Upper lobe of right lung (tissue), 1 donor: ENCODE measurements around the gene CADPS. TPM values are rescaled to one million over a fixed set of nuclear protein-coding genes. Genes with fewer than 3 reads are reported as not detected.

Experiments used
- ATAC-seq: fragments of 200-7000 bp; cut with Tn5 transposase; one replicate; pipeline ENCODE4 v1.9.1; 2020; ENCODE audit warnings: mild to moderate bottlenecking, moderate library complexity
- DNase-seq: peaks from one replicate; pipeline ENCODE4 v3.0.0-alpha.2; 2020
- H3K27ac ChIP-seq: fragments of 200-600 bp; one replicate; pipeline ENCODE4 v1.8.0; 2022
- H3K27me3 ChIP-seq: fragments of 200-600 bp; one replicate; pipeline ENCODE4 v1.8.0; 2022; ENCODE audit warnings: mild to moderate bottlenecking
- H3K36me3 ChIP-seq: fragments of 200-600 bp; one replicate; pipeline ENCODE4 v1.8.0; 2022
- H3K4me1 ChIP-seq: fragments of 200-600 bp; one replicate; pipeline ENCODE4 v1.8.0; 2022
- H3K4me3 ChIP-seq: fragments of 200-600 bp; one replicate; pipeline ENCODE4 v1.8.0; 2022; ENCODE audit warnings: mild to moderate bottlenecking
- H3K9me3 ChIP-seq: fragments of 200-600 bp; one replicate; pipeline ENCODE4 v1.8.0; 2022
- CTCF ChIP-seq: fragments of 200-600 bp; IDR thresholded peaks from one replicate; pipeline ENCODE4 v1.8.0; 2022; ENCODE audit warnings: antibody characterized with exemption
- intact Hi-C: fragments of 100-400 bp; cut with DNase I; formaldehyde crosslinking; loops from one replicate; pipeline ENCODE4 v1.11.0; 2022
- total RNA-seq: library from RNA; stranded (reverse); fragmentation: NEBNext Ultra II Directional; extraction: Animal tissue kit (Norgen Biotek cat#: 25700); gene quantifications from one replicate; pipeline ENCODE4 v1.2.1, GENCODE V29; 2021
- donor health status: DM: no; HTN: yes; CAD: no; lungs with severe emphysema.

CADPS gene
- total RNA-seq, 1 donor from 2014 or later = 1.1 TPM

DNA sequence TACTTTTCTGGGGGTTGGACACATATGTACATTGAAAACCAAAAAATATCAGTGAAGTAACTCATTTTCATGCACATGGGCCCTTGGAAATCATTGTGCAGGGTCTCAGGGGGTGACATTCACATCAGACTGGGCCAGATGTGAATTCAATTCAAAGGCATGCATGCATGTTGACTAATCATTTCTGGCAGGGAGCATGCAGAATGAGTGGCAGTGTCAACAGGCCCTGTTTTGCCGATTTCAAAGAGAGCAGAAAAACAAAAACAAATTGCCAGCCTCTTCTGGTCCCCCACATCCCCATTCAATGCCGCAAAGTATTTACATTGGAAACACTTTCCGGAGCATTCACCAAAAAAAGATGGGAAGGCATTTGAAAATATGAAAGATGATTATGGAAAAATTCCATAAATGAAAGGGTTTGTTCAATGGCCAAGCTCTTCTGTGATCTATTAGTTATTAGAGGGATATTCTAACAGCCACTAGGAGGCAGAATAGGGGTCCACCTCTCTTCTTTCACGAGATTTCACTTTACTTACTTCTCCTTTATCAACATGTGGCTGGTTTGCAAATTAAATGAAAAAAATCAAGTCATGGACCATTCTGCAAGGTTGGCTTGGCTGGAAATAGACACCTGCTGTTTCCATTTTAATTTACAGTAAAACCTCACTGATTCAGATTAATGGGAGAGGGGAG is 382.0 kb downstream of the CADPS start:
- DNase-seq (no peak), ATAC-seq (no peak)
- intact Hi-C loops = no loop called here
- H3K4me1 ChIP-seq = no peaks in the 10 kb centered on the region
- no peak overlapping the region for H3K4me3 ChIP-seq
- TF ChIP-seq CTCF = no peak
- no peak overlapping the region for H3K27ac ChIP-seq
- H3K27me3 ChIP-seq = no peaks in the 10 kb centered on the region
- H3K36me3 ChIP-seq = no peaks in the 10 kb centered on the region
- no peaks in the 10 kb centered on the region for H3K9me3 ChIP-seq

- ATAC-seq (no peak), DNase-seq (no peak)
- Histone ChIP-seq H3K27me3 (no peaks in the 10 kb centered on the region), H3K9me3 (no peaks in the 10 kb centered on the region), H3K4me3 (no peak overlapping the region), H3K27ac (no peak overlapping the region), H3K36me3 (no peaks in the 10 kb centered on the region), H3K4me1 (no peaks in the 10 kb centered on the region)
- TF ChIP-seq CTCF = no peak
- intact Hi-C loops = no loop called here
These were observed 392.3 kb downstream of the CADPS start for GRCh38 chr3:62482961-62483360.

DNA sequence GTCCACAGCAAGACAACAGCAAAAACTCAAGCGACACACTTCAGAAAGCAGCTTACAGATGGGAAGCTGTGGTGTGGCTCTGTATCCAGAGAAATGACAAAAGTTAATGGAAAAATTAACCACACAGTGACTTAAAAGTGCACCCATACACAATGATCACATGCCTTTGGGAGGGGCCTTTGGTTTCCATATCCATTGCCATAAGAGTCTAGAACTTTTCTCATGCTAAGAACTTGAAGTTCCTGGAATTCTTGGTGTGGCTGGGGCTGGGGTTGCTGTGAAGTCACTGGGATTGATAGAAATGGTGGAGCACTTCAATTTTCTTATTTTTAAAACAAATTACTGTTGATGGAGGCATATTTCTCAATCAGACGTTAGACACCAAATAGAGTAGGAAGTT is 393.3 kb downstream of the CADPS start:
- H3K4me1 ChIP-seq = no peaks in the 10 kb centered on the region

GRCh38 chr3:62480056-62480455 is 395.2 kb downstream of the CADPS start:
- no peak for TF ChIP-seq CTCF
- Histone ChIP-seq H3K27ac (no peak overlapping the region), H3K9me3 (no peaks in the 10 kb centered on the region), H3K4me3 (no peak overlapping the region), H3K27me3 (no peaks in the 10 kb centered on the region), H3K4me1 (no peaks in the 10 kb centered on the region), H3K36me3 (no peaks in the 10 kb centered on the region)
- no peak for DNase-seq
- no peak for ATAC-seq
- intact Hi-C loops = no loop called here

More for the DNA sequence above, 393.3 kb downstream of the CADPS start:
- no peak for TF ChIP-seq CTCF
- no peak overlapping the region for H3K27ac ChIP-seq
- H3K9me3 ChIP-seq = no peaks in the 10 kb centered on the region
- no peaks in the 10 kb centered on the region for H3K27me3 ChIP-seq
- H3K36me3 ChIP-seq = no peaks in the 10 kb centered on the region
- ATAC-seq (no peak), DNase-seq (no peak)
- intact Hi-C loops = no loop called here
- H3K4me3 ChIP-seq = no peak overlapping the region

GRCh38 chr3:62479326-62479725 is 395.9 kb downstream of the CADPS start:
- DNase-seq (no peak), ATAC-seq (no peak)
- Histone ChIP-seq H3K4me3 (no peak overlapping the region), H3K27me3 (no peaks in the 10 kb centered on the region), H3K9me3 (no peaks in the 10 kb centered on the region), H3K4me1 (no peaks in the 10 kb centered on the region), H3K36me3 (no peaks in the 10 kb centered on the region), H3K27ac (no peak overlapping the region)
- TF ChIP-seq CTCF = no peak
- intact Hi-C loops = no loop called here

GRCh38 chr3:62475306-62475705 is 399.9 kb downstream of the CADPS start:
- TF ChIP-seq CTCF = no peak

More at GRCh38 chr3:62475306-62475705, 399.9 kb downstream of the CADPS start:
- H3K9me3 ChIP-seq = no peaks in the 10 kb centered on the region
- no peaks in the 10 kb centered on the region for H3K4me1 ChIP-seq
- no peak for ATAC-seq
- no peaks in the 10 kb centered on the region for H3K36me3 ChIP-seq
- DNase-seq = no peak
- intact Hi-C loops = no loop called here
- H3K4me3 ChIP-seq = no peak overlapping the region
- H3K27me3 ChIP-seq = no peaks in the 10 kb centered on the region
- H3K27ac ChIP-seq = no peak overlapping the region
